ENCODE data around the gene KCNT2. TPM values are rescaled to one million over a fixed set of nuclear protein-coding genes. Genes with fewer than 3 reads are reported as not detected.

KCNT2 gene
- total and polyA plus RNA-seq, 2 donors (not counting 3 experiments of a cell fraction or from before 2014, with no cell fraction given), result 0.46 to 1.6 TPM

DNA sequence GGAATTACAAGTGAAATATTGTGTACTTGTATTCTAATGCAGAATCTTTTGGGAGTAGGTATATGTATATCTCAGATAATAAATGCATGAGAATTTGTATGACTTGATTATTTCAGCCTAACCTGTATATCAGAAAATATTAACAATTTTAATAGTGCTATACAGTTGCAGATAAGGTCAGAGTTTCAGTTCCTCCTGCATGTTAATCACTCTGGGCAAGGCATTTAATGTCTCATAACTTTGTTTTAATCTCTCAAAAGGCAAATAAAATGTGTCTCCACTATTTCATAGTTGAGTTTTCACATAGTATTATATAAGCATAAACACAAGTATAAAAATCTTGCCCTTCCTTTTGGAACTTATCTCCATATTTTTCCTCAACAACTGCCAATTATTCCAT is 352.5 kb downstream of the KCNT2 start:
- BruUV-seq (replicated peaks), result no TSS peak
- dilution Hi-C loops (cut with MboI; ENCODE audit: extremely low pct_ligation_motif_present, low sequenced_read_pairs) (no loop called here), intact Hi-C loops (cut with micrococcal nuclease) (no loop called here)
- FAIRE-seq (no peak), DNase-seq (ENCODE audit: low read depth, low spot score) (no peak)
- H3K36me3 ChIP-seq (ENCODE audit: control insufficient read depth in 2 of 2, extremely low read depth in 1 of 2, insufficient read depth in 2 of 2, low read length in 2 of 2), result no peaks in the 10 kb centered on the region
- H3K4me3 ChIP-seq (replicated peaks in 1 of 3; ENCODE audit: insufficient read depth in 1 of 3, low read depth in 1 of 3, low read length in 3 of 3), result no peak overlapping the region
- H3K4me1 ChIP-seq (ENCODE audit: control insufficient read depth, extremely low read depth, insufficient read depth, low read length), result no peaks in the 10 kb centered on the region
- H3K9ac ChIP-seq (replicated peaks; ENCODE audit: extremely low read depth, insufficient read depth, low read length), result no peak overlapping the region
- no peak overlapping the region for H3K27ac ChIP-seq (ENCODE audit: insufficient read depth, low read depth, low read length)
- ChIA-PET POLR2A (no interaction called here), CTCF (no interaction called here)
- no peaks in the 10 kb centered on the region for H3K9me1 ChIP-seq (replicated peaks; ENCODE audit: control insufficient read depth, extremely low read depth, insufficient read depth, low read length)
- H3K9me3 ChIP-seq (replicated peaks; ENCODE audit: control insufficient read depth, insufficient read depth, low read length), result no peaks in the 10 kb centered on the region
- no peaks in the 10 kb centered on the region for H3K27me3 ChIP-seq (ENCODE audit: control insufficient read depth in 2 of 2, insufficient read depth in 2 of 2, low read length in 2 of 2)
- H4K20me1 ChIP-seq (replicated peaks; ENCODE audit: control insufficient read depth, extremely low read depth, insufficient read depth, low read length), result no peaks in the 10 kb centered on the region
- no peak overlapping the region for H3K4me2 ChIP-seq (ENCODE audit: insufficient read depth, low read length)
- TF ChIP-seq MYC (IDR thresholded peaks at IDR 0.05; ENCODE audit: low read depth, low read length), result no peak
- TF ChIP-seq EZH2 (IDR thresholded peaks at IDR 0.05; ENCODE audit: borderline replicate concordance, low read depth, low read length, severe bottlenecking), result no peak
- H2AFZ ChIP-seq (ENCODE audit: low read depth, low read length), result no peak overlapping the region
- no peaks in the 10 kb centered on the region for H3K79me2 ChIP-seq (ENCODE audit: control insufficient read depth, insufficient read depth, low read length)

GRCh38 chr1:196229546-196229945 is 378.7 kb downstream of the KCNT2 start:
- Histone ChIP-seq H3K27me3 (ENCODE audit: control insufficient read depth in 2 of 2, insufficient read depth in 2 of 2, low read length in 2 of 2) (no peaks in the 10 kb centered on the region), H2AFZ (ENCODE audit: low read depth, low read length) (no peak overlapping the region), H3K9ac (replicated peaks; ENCODE audit: extremely low read depth, insufficient read depth, low read length) (no peak overlapping the region), H4K20me1 (replicated peaks; ENCODE audit: control insufficient read depth, extremely low read depth, insufficient read depth, low read length) (no peaks in the 10 kb centered on the region), H3K9me1 (replicated peaks; ENCODE audit: control insufficient read depth, extremely low read depth, insufficient read depth, low read length) (no peaks in the 10 kb centered on the region), H3K27ac (ENCODE audit: insufficient read depth, low read depth, low read length) (no peak overlapping the region), H3K4me2 (ENCODE audit: insufficient read depth, low read length) (no peak overlapping the region), H3K36me3 (ENCODE audit: control insufficient read depth in 2 of 2, extremely low read depth in 1 of 2, insufficient read depth in 2 of 2, low read length in 2 of 2) (no peaks in the 10 kb centered on the region), H3K4me1 (ENCODE audit: control insufficient read depth, extremely low read depth, insufficient read depth, low read length) (no peaks in the 10 kb centered on the region), H3K79me2 (ENCODE audit: control insufficient read depth, insufficient read depth, low read length) (no peaks in the 10 kb centered on the region), H3K9me3 (replicated peaks; ENCODE audit: control insufficient read depth, insufficient read depth, low read length) (no peaks in the 10 kb centered on the region), H3K4me3 (replicated peaks in 1 of 3; ENCODE audit: insufficient read depth in 1 of 3, low read depth in 1 of 3, low read length in 3 of 3) (no peak overlapping the region)
- FAIRE-seq (no peak), DNase-seq (ENCODE audit: low read depth, low spot score) (no peak)
- intact Hi-C loops (cut with micrococcal nuclease) (no loop called here), dilution Hi-C loops (cut with MboI; ENCODE audit: extremely low pct_ligation_motif_present, low sequenced_read_pairs) (no loop called here)
- POLR2A ChIA-PET, result no interaction called here
- CTCF ChIA-PET, result interaction anchor here (1.2 to 1.5 kb wide), 2 partner anchors 81 to 494 kb away, joined by 3 to 5 read pairs; no protein-coding TSS in a partner anchor
- no TSS peak for BruUV-seq (replicated peaks)
- TF ChIP-seq MAX (IDR thresholded peaks at IDR 0.05; ENCODE audit: insufficient read depth, insufficient read length) (no peak), JUN (IDR thresholded peaks at IDR 0.05; ENCODE audit: borderline replicate concordance, insufficient read depth, insufficient read length, low read depth) (no peak), EZH2 (IDR thresholded peaks at IDR 0.05; ENCODE audit: borderline replicate concordance, low read depth, low read length, severe bottlenecking) (no peak), FOS (IDR thresholded peaks at IDR 0.05; ENCODE audit: borderline replicate concordance, insufficient read depth, low read length) (no peak), GATA2 (IDR thresholded peaks at IDR 0.05; ENCODE audit: insufficient read depth, insufficient read length, low read depth, low read length) (no peak), POLR2AphosphoS5 (IDR thresholded peaks at IDR 0.05; ENCODE audit: insufficient read depth, low read depth, low read length) (no peak), MYC (IDR thresholded peaks at IDR 0.05; ENCODE audit: low read depth, low read length) (no peak), CTCF (IDR thresholded peaks at IDR 0.05; ENCODE audit: extremely low read depth in 1 of 2, insufficient read depth in 1 of 2, low read depth in 1 of 2, low read length in 2 of 2) (no peak)
